Right atrium auricular region (tissue), 2 donors: Measurements from ENCODE around the gene SCN1A. TPM values are rescaled to one million over a fixed set of nuclear protein-coding genes. Genes with fewer than 3 reads are reported as not detected.

ENCODE experiments used
- DNase-seq: peaks from one replicate; pipeline ENCODE4 v3.0.0-alpha.2; 2019; ENCODE audit warnings: low spot score
- H3K27ac ChIP-seq, 2 donors: fragments of 200-600 bp; sonication (generic); 1 replicate in 1 of 2; 2 replicates in 1 of 2; pipeline ENCODE4 v1.5.1; 2016 to 2019
- H3K27me3 ChIP-seq, 2 donors: fragments of 200-600 bp; sonication (generic); one replicate each; pipeline versions ENCODE4 v1.5.1 to v1.6.0; 2017 to 2019
- H3K36me3 ChIP-seq: fragments of 200-600 bp; sonication (generic); one replicate; pipeline ENCODE4 v1.5.1; 2016
- H3K4me1 ChIP-seq, 2 donors: fragments of 200-600 bp; sonication (generic); one replicate each; pipeline versions ENCODE4 v1.5.1 to v1.6.0; 2017 to 2019
- H3K4me3 ChIP-seq, 2 donors: fragments of 200-600 bp; sonication (generic); 1 replicate in 1 of 2; 2 replicates in 1 of 2; pipeline ENCODE4 v1.5.1; 2017 to 2019; ENCODE audit warnings: mild to moderate bottlenecking in 1 of 2, moderate library complexity in 1 of 2
- H3K9me3 ChIP-seq, 2 donors: fragments of 200-600 bp; sonication (generic); one replicate each; pipeline ENCODE4 v1.5.1; 2019
- CTCF ChIP-seq, 2 donors: fragments of 200-600 bp; sonication (generic); IDR thresholded peaks; one replicate each; pipeline ENCODE4 v1.5.1; 2019; ENCODE audit warnings: antibody characterized with exemption in 2 of 2
- total RNA-seq, 2 donors: library from RNA; depleted of rRNA; stranded (reverse); fragments of >200 nt; gene quantifications; one replicate each; pipeline ENCODE4 v1.1.0, GENCODE V29; 2016

The SCN1A gene
- total RNA-seq, 2 donors from 2014 or later, result 0.44 TPM; not detected in 1

- no peaks in the 10 kb centered on the region for H3K4me1 ChIP-seq
- no peaks in the 10 kb centered on the region for H3K9me3 ChIP-seq
These were observed 67.6 kb downstream of the SCN1A start for GRCh38 chr2:166060191-166060590.

DNA sequence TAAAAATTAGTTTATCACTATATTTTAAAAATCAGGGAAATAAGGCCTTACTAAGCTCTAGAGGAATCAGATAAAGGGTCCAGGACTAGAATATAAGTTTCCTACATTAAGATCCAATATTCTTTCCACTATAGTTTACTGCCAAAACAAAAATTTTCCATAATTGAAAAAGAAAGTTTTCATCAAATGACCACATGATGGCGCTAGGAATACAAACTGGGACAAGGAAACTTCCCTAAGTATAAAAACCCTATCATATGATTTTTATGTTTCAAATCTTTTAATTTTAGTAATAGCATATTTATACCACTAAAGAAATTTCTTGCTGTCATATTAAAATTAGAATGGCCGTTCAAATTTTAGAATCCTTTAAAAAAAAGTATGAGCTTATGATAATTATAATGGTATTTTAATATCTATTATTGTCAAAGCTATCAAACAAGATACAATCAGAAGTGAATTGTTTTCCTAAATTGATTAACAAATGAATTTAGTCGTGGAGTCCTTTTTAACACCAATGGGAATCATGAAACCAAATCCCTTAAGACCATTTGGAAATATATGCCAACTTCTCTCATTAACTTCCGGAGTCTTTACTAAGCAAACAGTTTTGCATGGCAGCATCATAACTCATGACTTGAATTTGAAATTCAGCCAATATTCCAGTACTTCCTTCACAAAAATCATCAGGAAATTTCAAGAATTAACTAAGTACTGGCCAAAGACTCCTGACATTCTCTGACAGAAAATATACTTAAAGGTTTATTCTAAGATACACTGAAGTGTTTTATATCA lies 70.3 kb downstream of the SCN1A start:
- no peak overlapping the region for H3K4me3 ChIP-seq
- no peaks in the 10 kb centered on the region for H3K9me3 ChIP-seq
- DNase-seq, result no peak
- no peaks in the 10 kb centered on the region for H3K27me3 ChIP-seq
- no peaks in the 10 kb centered on the region for H3K4me1 ChIP-seq
- peak; percentile 28 to 61 for TF ChIP-seq CTCF (IDR thresholded peaks at IDR 0.05)
- no peak overlapping the region for H3K27ac ChIP-seq
- H3K36me3 ChIP-seq, result no peaks in the 10 kb centered on the region

More at GRCh38 chr2:166060191-166060590, 67.6 kb downstream of the SCN1A start:
- DNase-seq, result no peak
- Histone ChIP-seq H3K27ac (no peak overlapping the region), H3K4me3 (no peak overlapping the region), H3K36me3 (no peaks in the 10 kb centered on the region), H3K27me3 (no peaks in the 10 kb centered on the region)
- no peak for TF ChIP-seq CTCF (IDR thresholded peaks at IDR 0.05)

GRCh38 chr2:166044853-166045483 lies 82.9 kb downstream of the SCN1A start:
- DNase-seq, result no peak
- TF ChIP-seq CTCF (IDR thresholded peaks at IDR 0.05), result no peak
- H3K4me3 ChIP-seq, result no peak overlapping the region
- no peaks in the 10 kb centered on the region for H3K36me3 ChIP-seq
- no peaks in the 10 kb centered on the region for H3K9me3 ChIP-seq
- no peak overlapping the region for H3K27ac ChIP-seq
- no peaks in the 10 kb centered on the region for H3K27me3 ChIP-seq
- H3K4me1 ChIP-seq, result no peaks in the 10 kb centered on the region

DNA sequence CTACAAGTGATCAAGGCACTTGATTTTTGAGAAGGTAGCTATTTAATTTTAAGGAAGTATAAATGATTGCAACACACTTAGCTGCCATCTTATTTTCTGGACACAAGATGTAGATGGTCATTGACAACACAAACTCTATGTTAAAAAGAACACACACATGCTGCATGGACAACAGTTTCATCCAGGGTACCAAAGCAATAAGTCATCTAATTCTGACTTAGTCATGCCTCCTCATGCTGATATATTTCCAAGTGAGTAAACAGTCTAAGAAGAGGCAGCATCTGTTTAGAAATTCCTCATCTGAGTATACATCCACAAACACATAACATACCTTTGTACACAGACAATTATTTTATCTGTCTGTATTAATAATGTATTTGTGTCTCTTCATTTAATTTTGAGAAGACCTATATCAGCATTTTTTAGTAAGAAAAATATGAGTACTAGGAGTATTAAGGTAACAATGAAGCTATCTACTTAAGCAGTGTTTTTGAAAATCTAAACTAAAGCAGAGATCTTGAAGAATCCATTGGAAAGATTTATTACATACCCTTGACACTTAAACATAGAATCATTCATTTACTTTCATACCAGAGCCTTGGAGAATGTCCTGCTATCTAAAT lies 84.9 kb downstream of the SCN1A start:
- DNase-seq, result no peak
- H3K4me3 ChIP-seq, result no peak overlapping the region
- TF ChIP-seq CTCF (IDR thresholded peaks at IDR 0.05), result no peak
- no peak overlapping the region for H3K27ac ChIP-seq
- no peaks in the 10 kb centered on the region for H3K36me3 ChIP-seq
- H3K9me3 ChIP-seq, result no peaks in the 10 kb centered on the region
- H3K4me1 ChIP-seq, result no peaks in the 10 kb centered on the region
- no peaks in the 10 kb centered on the region for H3K27me3 ChIP-seq

GRCh38 chr2:166042356-166042755 lies 85.5 kb downstream of the SCN1A start:
- no peak overlapping the region for H3K4me3 ChIP-seq
- H3K27me3 ChIP-seq, result no peaks in the 10 kb centered on the region
- no peaks in the 10 kb centered on the region for H3K4me1 ChIP-seq
- H3K9me3 ChIP-seq, result no peaks in the 10 kb centered on the region
- H3K27ac ChIP-seq, result no peak overlapping the region
- H3K36me3 ChIP-seq, result no peaks in the 10 kb centered on the region
- no peak for DNase-seq
- TF ChIP-seq CTCF (IDR thresholded peaks at IDR 0.05), result no peak
